ENCODE results near the gene ZNF318.

DNA sequence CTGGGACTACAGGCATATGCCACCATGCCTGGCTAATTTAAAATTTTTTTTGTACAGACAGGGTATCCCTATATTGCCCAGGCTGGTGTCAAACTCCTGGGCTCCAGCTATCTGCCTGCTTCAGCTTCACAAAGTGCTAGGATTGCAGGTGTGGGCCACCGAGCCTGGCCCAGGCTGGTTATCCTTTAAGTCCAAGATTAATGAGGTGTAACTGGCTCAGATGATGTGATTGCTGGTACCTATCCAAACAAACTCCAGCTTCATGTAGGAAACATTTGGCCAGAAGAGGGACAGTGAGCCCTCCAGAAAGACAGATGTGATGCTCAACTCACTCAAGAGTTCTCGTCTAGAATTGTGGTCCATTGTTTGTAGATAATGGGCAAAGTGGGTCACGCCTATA is 9.2 kb upstream of the ZNF318 start:
- TF ChIP-seq, protein P1, sequence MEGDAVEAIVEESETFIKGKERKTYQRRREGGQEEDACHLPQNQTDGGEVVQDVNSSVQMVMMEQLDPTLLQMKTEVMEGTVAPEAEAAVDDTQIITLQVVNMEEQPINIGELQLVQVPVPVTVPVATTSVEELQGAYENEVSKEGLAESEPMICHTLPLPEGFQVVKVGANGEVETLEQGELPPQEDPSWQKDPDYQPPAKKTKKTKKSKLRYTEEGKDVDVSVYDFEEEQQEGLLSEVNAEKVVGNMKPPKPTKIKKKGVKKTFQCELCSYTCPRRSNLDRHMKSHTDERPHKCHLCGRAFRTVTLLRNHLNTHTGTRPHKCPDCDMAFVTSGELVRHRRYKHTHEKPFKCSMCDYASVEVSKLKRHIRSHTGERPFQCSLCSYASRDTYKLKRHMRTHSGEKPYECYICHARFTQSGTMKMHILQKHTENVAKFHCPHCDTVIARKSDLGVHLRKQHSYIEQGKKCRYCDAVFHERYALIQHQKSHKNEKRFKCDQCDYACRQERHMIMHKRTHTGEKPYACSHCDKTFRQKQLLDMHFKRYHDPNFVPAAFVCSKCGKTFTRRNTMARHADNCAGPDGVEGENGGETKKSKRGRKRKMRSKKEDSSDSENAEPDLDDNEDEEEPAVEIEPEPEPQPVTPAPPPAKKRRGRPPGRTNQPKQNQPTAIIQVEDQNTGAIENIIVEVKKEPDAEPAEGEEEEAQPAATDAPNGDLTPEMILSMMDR (IDR thresholded peaks at IDR 0.05), result no peak
- TF ChIP-seq, protein P2, sequence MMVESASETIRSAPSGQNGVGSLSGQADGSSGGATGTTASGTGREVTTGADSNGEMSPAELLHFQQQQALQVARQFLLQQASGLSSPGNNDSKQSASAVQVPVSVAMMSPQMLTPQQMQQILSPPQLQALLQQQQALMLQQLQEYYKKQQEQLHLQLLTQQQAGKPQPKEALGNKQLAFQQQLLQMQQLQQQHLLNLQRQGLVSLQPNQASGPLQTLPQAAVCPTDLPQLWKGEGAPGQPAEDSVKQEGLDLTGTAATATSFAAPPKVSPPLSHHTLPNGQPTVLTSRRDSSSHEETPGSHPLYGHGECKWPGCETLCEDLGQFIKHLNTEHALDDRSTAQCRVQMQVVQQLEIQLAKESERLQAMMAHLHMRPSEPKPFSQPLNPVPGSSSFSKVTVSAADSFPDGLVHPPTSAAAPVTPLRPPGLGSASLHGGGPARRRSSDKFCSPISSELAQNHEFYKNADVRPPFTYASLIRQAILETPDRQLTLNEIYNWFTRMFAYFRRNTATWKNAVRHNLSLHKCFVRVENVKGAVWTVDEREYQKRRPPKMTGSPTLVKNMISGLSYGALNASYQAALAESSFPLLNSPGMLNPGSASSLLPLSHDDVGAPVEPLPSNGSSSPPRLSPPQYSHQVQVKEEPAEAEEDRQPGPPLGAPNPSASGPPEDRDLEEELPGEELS (CRISPR knock-in tag; IDR thresholded peaks at IDR 0.05), result no peak
- TF ChIP-seq TCF7 (CRISPR knock-in tag; IDR thresholded peaks at IDR 0.05; ENCODE audit: low read depth) (no peak), SP1 (CRISPR knock-in tag; conservative IDR thresholded peaks at IDR 0.05) (no peak)
- TF ChIP-seq, protein P3, sequence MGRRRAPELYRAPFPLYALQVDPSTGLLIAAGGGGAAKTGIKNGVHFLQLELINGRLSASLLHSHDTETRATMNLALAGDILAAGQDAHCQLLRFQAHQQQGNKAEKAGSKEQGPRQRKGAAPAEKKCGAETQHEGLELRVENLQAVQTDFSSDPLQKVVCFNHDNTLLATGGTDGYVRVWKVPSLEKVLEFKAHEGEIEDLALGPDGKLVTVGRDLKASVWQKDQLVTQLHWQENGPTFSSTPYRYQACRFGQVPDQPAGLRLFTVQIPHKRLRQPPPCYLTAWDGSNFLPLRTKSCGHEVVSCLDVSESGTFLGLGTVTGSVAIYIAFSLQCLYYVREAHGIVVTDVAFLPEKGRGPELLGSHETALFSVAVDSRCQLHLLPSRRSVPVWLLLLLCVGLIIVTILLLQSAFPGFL (CRISPR knock-in tag; IDR thresholded peaks at IDR 0.05; ENCODE audit: borderline replicate concordance), result no peak

Data from WTC11 (cell line).